Thyroid gland (tissue), 4 donors: ENCODE data around the gene SRRT. TPM values are rescaled to one million over a fixed set of nuclear protein-coding genes. Genes with fewer than 3 reads are reported as not detected.

Experiments
- DNase-seq, 2 donors: peaks; one replicate each; pipeline ENCODE4 v3.0.0-alpha.2; 2019
- H3K27ac ChIP-seq, 3 donors: fragments of 200-600 bp; sonication (generic); 1 replicate in 2 of 3; 2 replicates in 1 of 3; pipeline ENCODE4 v1.5.1; 2016 to 2019; ENCODE audit warnings: mild to moderate bottlenecking in 1 of 3, moderate library complexity in 1 of 3
- H3K27me3 ChIP-seq: fragments of 200-600 bp; sonication (generic); one replicate; pipeline ENCODE4 v1.5.1; 2019
- H3K36me3 ChIP-seq, 2 donors: fragments of 200-600 bp; sonication (generic); one replicate each; pipeline ENCODE4 v1.5.1; 2016 to 2019
- H3K4me1 ChIP-seq, 2 donors: fragments of 200-600 bp; sonication (generic); one replicate each; pipeline ENCODE4 v1.5.1; 2017 to 2019
- H3K4me3 ChIP-seq, 3 donors: fragments of 200-600 bp; sonication (generic); replicated peaks in 1 of 3; 1 replicate in 2 of 3; 2 replicates in 1 of 3; pipeline ENCODE4 v1.5.1; 2016; ENCODE audit warnings: mild to moderate bottlenecking in 1 of 3
- H3K9me3 ChIP-seq: fragments of 200-600 bp; sonication (generic); one replicate; pipeline ENCODE4 v1.5.1; 2017
- CTCF ChIP-seq, 6 experiments: fragments of 200-600 bp in 3 of 6; fragments of 450-650 bp in 3 of 6; sonication (generic) in 3 of 6; IDR thresholded peaks; one replicate each; pipeline ENCODE4 v1.5.1; 2016 to 2019; ENCODE audit warnings: antibody characterized with exemption in 6 of 6, mild to moderate bottlenecking in 2 of 6, inconsistent platforms in 1 of 6, moderate library complexity in 1 of 6
- POLR2A ChIP-seq, 2 donors: fragments of 450-650 bp; IDR thresholded peaks; one replicate each; pipeline ENCODE4 v1.6.1; 2017; ENCODE audit warnings: antibody characterized with exemption in 2 of 2, mild to moderate bottlenecking in 2 of 2, moderate library complexity in 1 of 2
- WGBS, 2 donors: methylation state at CpG; one replicate each; pipeline ENCODE4 v1.1.5; 2017; 5-methylcytosine and 5-hydroxymethylcytosine counted together
- intact Hi-C: fragments of 100-400 bp; cut with DNase I; formaldehyde crosslinking; loops from one replicate; pipeline ENCODE4 v1.15.1; 2023
- total RNA-seq, 4 donors: library from RNA; depleted of rRNA; stranded (reverse); fragments of >200 nt; gene quantifications; one replicate each; pipeline ENCODE4 v1.2.3, GENCODE V29; 2016

SRRT gene
- total RNA-seq, 4 donors from 2014 or later = 62.5 to 109 (median 93.2) TPM

- Histone ChIP-seq H3K4me1 (peaks cover 22 to 39% of the 10 kb centered on the region in 2 donors), H3K36me3 (no peaks in the 10 kb centered on the region), H3K27ac (no peak overlapping the region), H3K27me3 (peaks cover 10% of the 10 kb centered on the region), H3K4me3 (peak overlapping the region in 2 of 3 donors; percentile 36 to 47), H3K9me3 (no peaks in the 10 kb centered on the region)
- 0% methylated on average over 7 to 10 of the region's 83 CpGs for WGBS, 2 donors
- TF ChIP-seq CTCF (IDR thresholded peaks at IDR 0.05) (peak; percentile 50 to 84 (median 67)), POLR2A (IDR thresholded peaks at IDR 0.05) (no peak)
- intact Hi-C loops = loop anchor here (10.0 kb wide), 1 partner anchor 270 kb away; the partner anchor contains the start of gene VGF
- peak in 1 of 2 donors; percentile 48 for DNase-seq
These were observed 20.2 kb downstream of the SRRT start for GRCh38 chr7:100894860-100895700.

GRCh38 chr7:100895701-100895955, 20.7 kb downstream of the SRRT start, which contains the start of gene ACHE:
Gene ACHE, minus strand, starts transcription at chr7:100895888. Its CDS starts 1,656 bp downstream, at chr7:100894232.
- WGBS, 2 donors = 1% methylated on average over 14 of the region's 32 CpGs; no CpG with 5 or more reads in 1 of the 2 donors
- Histone ChIP-seq H3K4me3 (peak within 1 kb of the TSS in 2 of 3 donors; percentile 36 to 47), H3K36me3 (no peaks in the 10 kb centered on the region), H3K27ac (no peak within 1 kb of the TSS), H3K4me1 (peaks cover 21 to 37% of the 10 kb centered on the region in 2 donors), H3K27me3 (peaks cover 10% of the 10 kb centered on the region), H3K9me3 (no peaks in the 10 kb centered on the region)
- DNase-seq = no peak
- TF ChIP-seq POLR2A (IDR thresholded peaks at IDR 0.05) = no peak
- no peak for TF ChIP-seq CTCF (IDR thresholded peaks at IDR 0.05)
- intact Hi-C loops = loop anchor here (10.0 kb wide), 1 partner anchor 269 kb away; the partner anchor contains the start of gene VGF

- Histone ChIP-seq H3K9me3 (no peaks in the 10 kb centered on the region), H3K36me3 (no peaks in the 10 kb centered on the region), H3K4me3 (peak overlapping the region in 1 of 3 donors; percentile 36), H3K4me1 (peaks cover 15 to 32% of the 10 kb centered on the region in 2 donors), H3K27me3 (peaks cover 10% of the 10 kb centered on the region), H3K27ac (no peak overlapping the region)
- peak in 1 of 2 donors; percentile 44 for DNase-seq
- intact Hi-C loops = loop anchor here (2.0 to 10.0 kb wide), 2 partner anchors 163 to 269 kb away; partner anchors contain the start of gene VGF
- no peak for TF ChIP-seq POLR2A (IDR thresholded peaks at IDR 0.05)
- TF ChIP-seq CTCF (IDR thresholded peaks at IDR 0.05) = no peak
- WGBS, 2 donors = 4 to 14% methylated on average over 21 to 30 of the region's 54 CpGs
These were observed 21.2 kb downstream of the SRRT start for GRCh38 chr7:100895956-100896731.

DNA sequence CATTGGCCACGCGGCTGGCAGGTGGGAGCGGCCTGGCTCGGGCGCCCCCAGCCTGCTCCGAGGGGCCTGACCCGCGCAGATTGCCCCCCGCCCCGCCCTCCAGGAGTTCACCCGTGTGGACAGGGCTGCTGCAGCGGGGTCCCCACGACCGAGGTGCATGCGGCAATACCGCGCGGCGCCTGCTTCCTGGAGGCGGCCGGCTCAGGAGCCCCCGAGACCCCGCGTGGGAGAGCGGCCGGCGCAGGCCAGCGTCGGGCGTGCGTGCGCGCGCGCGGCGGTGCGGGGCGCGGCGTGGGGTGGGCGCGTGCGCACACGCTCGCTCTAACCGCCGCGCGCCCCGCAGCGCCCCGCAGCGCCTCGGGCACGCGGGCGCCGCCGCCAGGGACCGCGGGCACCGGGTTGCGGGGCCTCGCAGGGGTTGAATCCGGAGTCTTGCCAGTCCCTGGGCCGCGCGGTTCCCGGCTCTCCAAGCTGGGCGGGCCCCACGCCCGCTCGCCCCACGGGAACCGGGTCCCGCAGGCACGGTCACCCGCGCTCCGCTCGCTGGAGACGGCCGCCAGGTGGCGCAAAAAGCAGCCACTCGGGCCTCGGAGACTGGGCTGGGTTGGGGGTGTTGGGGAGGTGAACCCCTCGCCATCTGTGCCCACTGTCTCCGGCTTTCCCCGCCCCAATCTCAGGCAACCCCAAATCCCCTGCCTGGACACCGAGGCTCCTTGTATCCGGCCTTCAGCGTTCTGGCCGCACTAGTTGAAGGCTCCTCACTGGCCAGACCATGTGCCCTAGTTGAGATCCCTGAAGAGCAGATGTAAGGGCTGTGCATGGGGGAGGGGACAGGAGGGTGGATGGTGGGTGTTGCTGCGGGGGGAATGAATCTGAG, 22.1 kb downstream of the SRRT start:
- peak; percentile 36 to 58 for DNase-seq
- peaks cover 10% of the 10 kb centered on the region for H3K27me3 ChIP-seq
- 1 to 5% methylated on average over 11 to 32 of the region's 95 CpGs for WGBS, 2 donors
- H3K36me3 ChIP-seq = no peaks in the 10 kb centered on the region
- TF ChIP-seq POLR2A (IDR thresholded peaks at IDR 0.05) (no peak), CTCF (IDR thresholded peaks at IDR 0.05) (peak; percentile 50 to 76 (median 56))
- peak overlapping the region in 1 of 3 donors; percentile 14 for H3K4me3 ChIP-seq
- no peak overlapping the region for H3K27ac ChIP-seq
- H3K9me3 ChIP-seq = no peaks in the 10 kb centered on the region
- intact Hi-C loops = loop anchor here (2.0 to 10.0 kb wide), 2 partner anchors 162 to 268 kb away; partner anchors contain the start of gene VGF
- peaks cover 15 to 31% of the 10 kb centered on the region in 2 donors for H3K4me1 ChIP-seq
